Large intestine (tissue), 3 donors: ENCODE measurements around the gene SYCP2. TPM values are rescaled to one million over a fixed set of nuclear protein-coding genes. Genes with fewer than 3 reads are reported as not detected.

Source experiments
- DNase-seq, 2 donors: peaks; one replicate each; pipeline versions ENCODE4 v3.0.0 to v3.0.0-alpha.2; 2013
- H3K27ac ChIP-seq: one replicate; pipeline ENCODE4 v1.5.1; 2013; ENCODE audit warnings: low read length
- H3K27me3 ChIP-seq: 2 replicates; pipeline ENCODE4 v1.6.1; 2013; ENCODE audit warnings: low read length; ENCODE audit not compliant: control insufficient read depth, insufficient read depth
- H3K36me3 ChIP-seq: 2 replicates; pipeline ENCODE4 v1.6.1; 2013; ENCODE audit warnings: low read length; ENCODE audit not compliant: control insufficient read depth, insufficient read depth
- H3K4me1 ChIP-seq: one replicate; pipeline ENCODE4 v1.6.1; 2013; ENCODE audit warnings: low read length; ENCODE audit not compliant: control insufficient read depth, insufficient read depth
- H3K4me3 ChIP-seq: one replicate; pipeline ENCODE4 v1.5.1; 2013; ENCODE audit warnings: low read length
- H3K9me3 ChIP-seq: one replicate; pipeline ENCODE4 v1.6.1; 2013; ENCODE audit warnings: mild to moderate bottlenecking, low read depth, low read length, moderate library complexity; ENCODE audit not compliant: control insufficient read depth
- WGBS: methylation state at CpG from one replicate; pipeline ENCODE4 v1.1.5; 2013; ENCODE audit warnings: low lambda C conversion rate; ENCODE audit not compliant: insufficient coverage; 5-methylcytosine and 5-hydroxymethylcytosine counted together
- polyA plus RNA-seq: library from polyadenylated mRNA; unstranded; fragments of 120-200 nt; gene quantifications from one replicate; pipeline ENCODE4 v1.2.1, GENCODE V29; 2013

Gene SYCP2
- polyA plus RNA-seq, 1 donor, result 4.2 TPM

- no peak for DNase-seq
Measured at GRCh38 chr20:59823491-59824259, 109.8 kb downstream of the SYCP2 start.

GRCh38 chr20:59823030-59823423 lies 110.4 kb downstream of the SYCP2 start:
- H3K4me3 ChIP-seq, result no peak overlapping the region
- no peaks in the 10 kb centered on the region for H3K36me3 ChIP-seq
- no peaks in the 10 kb centered on the region for H3K9me3 ChIP-seq
- H3K27ac ChIP-seq, result no peak overlapping the region
- DNase-seq, result no peak
- H3K27me3 ChIP-seq, result no peaks in the 10 kb centered on the region
- no CpG with 5 or more reads among the region's 9 CpGs for WGBS
- peaks cover 29% of the 10 kb centered on the region for H3K4me1 ChIP-seq

More at GRCh38 chr20:59823491-59824259, 109.8 kb downstream of the SYCP2 start:
- no CpG with 5 or more reads among the region's 8 CpGs for WGBS
- Histone ChIP-seq H3K27me3 (no peaks in the 10 kb centered on the region), H3K4me1 (peaks cover 29% of the 10 kb centered on the region), H3K4me3 (no peak overlapping the region), H3K9me3 (no peaks in the 10 kb centered on the region), H3K36me3 (no peaks in the 10 kb centered on the region), H3K27ac (no peak overlapping the region)

GRCh38 chr20:59822291-59823029 lies 111.0 kb downstream of the SYCP2 start:
- no peaks in the 10 kb centered on the region for H3K27me3 ChIP-seq
- DNase-seq, result no peak
- H3K36me3 ChIP-seq, result no peaks in the 10 kb centered on the region
- WGBS, result 80% methylated on average over 1 of the region's 21 CpGs
- H3K9me3 ChIP-seq, result no peaks in the 10 kb centered on the region
- H3K4me3 ChIP-seq, result no peak overlapping the region
- H3K27ac ChIP-seq, result no peak overlapping the region
- peaks cover 28% of the 10 kb centered on the region for H3K4me1 ChIP-seq

GRCh38 chr20:59821788-59822187 lies 111.6 kb downstream of the SYCP2 start:
- H3K27me3 ChIP-seq, result no peaks in the 10 kb centered on the region
- no peak overlapping the region for H3K27ac ChIP-seq
- no peaks in the 10 kb centered on the region for H3K9me3 ChIP-seq
- no peak for DNase-seq
- H3K4me1 ChIP-seq, result peaks cover 21% of the 10 kb centered on the region
- no peaks in the 10 kb centered on the region for H3K36me3 ChIP-seq
- H3K4me3 ChIP-seq, result no peak overlapping the region
- WGBS, result no CpG with 5 or more reads among the region's 19 CpGs

GRCh38 chr20:59821201-59821600 lies 112.2 kb downstream of the SYCP2 start:
- Histone ChIP-seq H3K4me3 (no peak overlapping the region), H3K27ac (no peak overlapping the region), H3K9me3 (no peaks in the 10 kb centered on the region), H3K4me1 (peaks cover 17% of the 10 kb centered on the region), H3K36me3 (no peaks in the 10 kb centered on the region), H3K27me3 (no peaks in the 10 kb centered on the region)
- no peak for DNase-seq
- WGBS, result no CpG with 5 or more reads among the region's 7 CpGs

GRCh38 chr20:59820204-59821041 lies 113.0 kb downstream of the SYCP2 start:
- H3K4me3 ChIP-seq, result no peak overlapping the region
- H3K9me3 ChIP-seq, result no peaks in the 10 kb centered on the region
- WGBS, result no CpG with 5 or more reads among the region's 11 CpGs
- H3K4me1 ChIP-seq, result peaks cover 11% of the 10 kb centered on the region
- DNase-seq, result peak in 1 of 2 donors; percentile 37
- no peaks in the 10 kb centered on the region for H3K36me3 ChIP-seq
- H3K27me3 ChIP-seq, result no peaks in the 10 kb centered on the region
- H3K27ac ChIP-seq, result no peak overlapping the region

- H3K27me3 ChIP-seq, result no peaks in the 10 kb centered on the region
- no peak for DNase-seq
- peaks cover 3% of the 10 kb centered on the region for H3K4me1 ChIP-seq
- H3K36me3 ChIP-seq, result no peaks in the 10 kb centered on the region
- no peak overlapping the region for H3K4me3 ChIP-seq
- no peaks in the 10 kb centered on the region for H3K9me3 ChIP-seq
- H3K27ac ChIP-seq, result no peak overlapping the region
- no CpG with 5 or more reads among the region's 20 CpGs for WGBS
Measured at GRCh38 chr20:59819496-59820203, 113.8 kb downstream of the SYCP2 start.

- H3K27me3 ChIP-seq, result no peaks in the 10 kb centered on the region
- WGBS, result no CpG with 5 or more reads among the region's 10 CpGs
- no peaks in the 10 kb centered on the region for H3K36me3 ChIP-seq
- H3K9me3 ChIP-seq, result no peaks in the 10 kb centered on the region
- no peaks in the 10 kb centered on the region for H3K4me1 ChIP-seq
- no peak overlapping the region for H3K4me3 ChIP-seq
- no peak overlapping the region for H3K27ac ChIP-seq
- no peak for DNase-seq
Measured at GRCh38 chr20:59818911-59819310, 114.5 kb downstream of the SYCP2 start.

- H3K36me3 ChIP-seq, result no peaks in the 10 kb centered on the region
- H3K9me3 ChIP-seq, result no peaks in the 10 kb centered on the region
- no peak overlapping the region for H3K4me3 ChIP-seq
- WGBS, result 100% methylated on average over 1 of the region's 14 CpGs
- H3K27ac ChIP-seq, result no peak overlapping the region
- no peak for DNase-seq
- H3K27me3 ChIP-seq, result no peaks in the 10 kb centered on the region
- no peaks in the 10 kb centered on the region for H3K4me1 ChIP-seq
Measured at GRCh38 chr20:59817846-59818615, 115.4 kb downstream of the SYCP2 start.
